Stimulated activated CD8-positive, alpha-beta memory T cell treated with anti-CD3 and anti-CD28 coated beads, Interleukin-4, amount 100 ng/mL, for 24 hours (primary cell): ENCODE data around the gene ZC3H12A.
A peak's percentile ranks its signal among the peaks of the same experiment; 100 is the strongest.

Experiments
- DNase-seq: peaks from one replicate; pipeline ENCODE4 v3.0.0-alpha.2; 2020; ENCODE audit warnings: low read depth

ZC3H12A gene

DNA sequence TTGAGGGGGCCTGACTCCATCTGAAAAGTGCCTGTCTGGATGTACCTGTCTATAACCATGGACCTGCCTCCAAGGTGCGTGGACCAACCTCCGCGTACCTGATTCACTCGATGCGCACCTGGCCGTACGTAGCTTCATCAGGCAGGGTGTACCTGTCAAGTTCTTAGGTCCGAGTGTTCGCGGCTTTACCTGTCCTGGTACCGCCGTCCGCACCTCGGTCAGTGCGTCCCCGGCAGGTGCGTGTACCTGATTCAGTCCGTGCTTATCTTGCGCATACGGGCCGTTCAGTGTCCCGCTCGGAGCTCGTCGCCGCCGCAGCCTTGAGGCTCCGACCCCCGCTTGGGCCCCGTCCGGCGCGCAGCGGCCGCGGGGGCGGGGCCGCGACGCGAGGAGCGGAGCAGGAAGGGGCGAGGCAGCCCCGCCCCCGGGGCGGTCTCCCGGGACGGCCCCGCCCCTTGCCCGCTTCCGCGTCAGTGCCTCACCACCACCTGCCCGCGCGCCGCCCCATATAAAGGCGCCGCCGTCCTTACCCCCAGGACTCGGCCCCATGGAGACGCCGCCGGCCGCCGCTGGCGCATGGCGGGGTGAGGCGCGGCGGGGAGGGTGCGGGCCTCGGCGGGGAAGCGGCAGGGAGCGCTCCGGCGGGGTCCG is at the start of gene ZC3H12A:
Gene ZC3H12A, plus strand, starts transcription at position 535 of the 651 bp plus-strand sequence. CDS start 917 bp downstream, outside the sequence.
- peak; percentile 87 for DNase-seq

DNA sequence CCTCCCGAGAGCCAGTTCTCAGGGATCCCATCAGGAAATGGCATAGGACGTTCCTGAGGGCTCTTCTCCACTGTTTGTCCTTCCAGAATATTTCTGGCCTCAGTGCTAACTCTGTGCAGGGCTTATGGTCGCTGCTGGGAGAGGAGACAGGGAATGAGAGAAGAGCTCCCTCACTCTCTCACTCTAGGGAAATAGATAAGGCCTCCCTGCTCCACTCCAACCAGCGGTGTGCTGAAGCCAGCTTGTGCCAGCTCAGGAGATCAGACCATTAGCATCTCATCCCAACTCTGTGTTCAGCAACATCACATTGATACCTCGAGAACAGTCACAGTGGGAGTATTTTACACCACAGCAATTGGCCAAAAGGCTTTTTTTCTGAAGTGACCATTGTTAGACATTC is 49.2 kb upstream of the ZC3H12A start:
- no peak for DNase-seq

- no peak for DNase-seq
These were observed 45.4 kb upstream of the ZC3H12A start for GRCh38 chr1:37429029-37429428.

- DNase-seq = no peak
These were observed 44.0 kb upstream of the ZC3H12A start for GRCh38 chr1:37430103-37430985.

GRCh38 chr1:37432716-37433115 is 41.7 kb upstream of the ZC3H12A start:
- DNase-seq = no peak

DNA sequence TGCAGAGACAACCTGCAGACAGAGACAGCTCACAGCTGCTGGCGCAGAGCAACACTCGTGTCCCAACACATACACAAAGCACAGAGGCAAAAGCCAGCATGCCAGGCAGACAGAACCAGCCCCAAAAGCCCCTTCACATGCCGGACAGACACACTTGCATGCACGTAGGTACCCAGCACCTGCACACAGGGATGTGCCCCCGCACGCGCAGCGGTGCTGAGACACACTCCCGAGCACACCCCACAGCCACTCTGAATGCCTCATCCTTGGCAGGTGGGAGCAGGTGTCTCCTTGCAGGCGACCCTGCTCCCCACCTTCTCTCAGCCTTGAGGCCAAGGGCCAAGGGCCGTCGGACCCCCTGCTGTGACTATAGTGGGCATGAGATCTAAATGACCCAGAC is 41.2 kb upstream of the ZC3H12A start:
- DNase-seq = no peak

DNA sequence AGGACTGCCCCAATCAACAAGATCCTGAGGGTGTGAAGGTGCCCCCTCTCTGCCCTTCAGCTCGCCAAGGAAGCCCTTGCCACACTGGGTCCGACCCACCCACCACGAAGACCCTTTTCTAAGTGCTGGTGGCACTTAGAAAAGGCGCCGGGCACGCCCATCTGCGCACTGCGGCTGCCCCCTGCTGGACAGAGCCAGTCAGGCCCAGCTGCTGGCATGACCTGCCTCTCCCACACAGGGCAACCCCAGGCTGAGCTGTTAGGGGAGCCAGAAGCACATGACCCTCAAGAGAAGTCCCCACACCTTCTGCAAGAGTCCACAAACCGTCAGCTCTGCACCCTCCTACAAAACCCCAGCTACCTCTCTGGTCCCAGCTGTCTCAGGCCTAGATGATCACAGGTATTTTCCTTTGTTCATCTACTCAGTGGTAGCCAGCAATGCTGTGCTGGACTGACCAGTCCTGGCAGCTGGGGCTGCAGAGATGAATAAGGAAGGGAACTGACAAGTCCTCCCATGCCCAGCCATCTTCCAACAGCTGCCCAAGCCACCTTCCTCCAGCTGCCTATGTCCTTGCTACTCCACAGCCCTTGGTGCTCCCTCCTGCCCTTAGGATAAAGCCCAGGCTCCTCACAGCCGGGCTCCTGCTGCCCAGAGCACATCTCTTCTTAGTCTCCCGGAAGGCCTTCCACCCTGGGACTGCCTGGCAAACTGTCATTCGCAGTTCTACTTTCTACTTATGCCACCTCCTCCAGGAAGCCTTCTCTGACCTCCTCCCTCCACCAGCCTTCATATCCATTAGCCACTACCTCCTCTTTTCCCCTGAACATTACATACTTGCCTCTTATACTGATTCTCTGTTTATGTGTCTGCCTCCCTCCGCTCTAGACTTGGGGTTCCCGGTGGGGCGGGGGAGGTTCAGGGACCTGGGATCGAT is 39.8 kb upstream of the ZC3H12A start:
- peak; percentile 62 for DNase-seq

DNA sequence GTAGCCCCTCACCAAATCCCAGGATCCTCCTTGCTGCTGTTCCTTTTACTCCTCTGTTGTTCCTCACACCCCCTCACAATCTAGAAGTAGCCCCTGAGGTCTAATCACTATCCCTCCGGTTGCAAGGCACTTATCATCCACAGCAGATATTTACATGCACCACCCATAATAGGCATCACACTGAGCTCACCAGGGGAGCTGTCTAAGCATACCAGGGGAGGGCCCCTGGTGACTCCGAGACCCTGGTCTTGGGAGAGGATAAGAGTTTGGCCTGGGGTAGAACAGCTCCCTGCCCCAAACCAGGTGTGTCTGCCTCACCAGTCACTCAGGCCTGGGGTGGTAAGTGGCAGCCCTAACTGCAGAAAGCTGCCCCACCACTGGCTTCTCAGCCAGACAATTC is 37.3 kb upstream of the ZC3H12A start:
- DNase-seq = no peak

- DNase-seq = no peak
These were observed 36.1 kb upstream of the ZC3H12A start for GRCh38 chr1:37438037-37438868.

GRCh38 chr1:37438869-37439343 is 35.5 kb upstream of the ZC3H12A start:
- DNase-seq = no peak

GRCh38 chr1:37439349-37439995 is 34.9 kb upstream of the ZC3H12A start:
- DNase-seq = no peak

GRCh38 chr1:37441490-37441889 is 32.9 kb upstream of the ZC3H12A start:
- DNase-seq = no peak

DNA sequence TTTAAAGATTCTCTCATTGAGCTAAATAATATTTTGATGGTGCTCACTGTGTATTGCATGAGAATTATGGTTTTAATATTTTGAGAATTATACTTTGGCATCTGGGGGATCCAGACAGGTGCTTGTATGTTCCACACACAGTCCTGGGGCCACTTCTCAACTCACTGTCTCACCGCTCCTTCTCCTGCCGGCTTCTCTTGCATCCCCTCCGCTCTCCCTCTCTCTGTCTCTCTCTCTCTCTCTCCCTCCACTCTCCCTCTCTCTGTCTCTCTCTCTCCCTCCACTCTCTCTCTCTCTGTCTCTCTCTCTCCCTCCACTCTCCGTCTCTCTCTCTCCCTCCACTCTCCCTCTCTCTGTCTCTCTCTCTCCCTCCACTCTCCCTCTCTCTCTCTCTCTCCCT is 32.2 kb upstream of the ZC3H12A start:
- DNase-seq = no peak

DNA sequence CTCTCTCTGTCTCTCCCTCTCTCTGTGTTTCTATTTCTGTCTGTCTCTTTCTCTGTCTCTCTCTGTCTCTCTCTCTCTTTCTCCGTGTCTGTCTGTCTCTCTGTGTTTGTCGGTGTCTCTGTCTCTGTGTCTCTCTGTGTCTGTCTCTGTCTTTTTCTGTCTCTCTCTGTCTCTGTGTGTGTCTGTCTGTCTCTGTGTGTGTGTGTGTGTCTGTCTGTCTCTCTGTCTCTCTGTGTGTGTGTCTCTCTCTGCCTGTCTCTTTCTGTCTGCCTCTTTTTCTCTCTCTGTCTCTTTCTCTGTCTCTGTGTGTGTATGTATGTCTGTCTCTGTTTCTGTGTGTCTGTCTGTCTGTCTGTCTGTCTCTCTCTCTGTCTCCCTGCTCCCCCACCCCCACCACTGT is 31.7 kb upstream of the ZC3H12A start:
- DNase-seq = no peak

DNA sequence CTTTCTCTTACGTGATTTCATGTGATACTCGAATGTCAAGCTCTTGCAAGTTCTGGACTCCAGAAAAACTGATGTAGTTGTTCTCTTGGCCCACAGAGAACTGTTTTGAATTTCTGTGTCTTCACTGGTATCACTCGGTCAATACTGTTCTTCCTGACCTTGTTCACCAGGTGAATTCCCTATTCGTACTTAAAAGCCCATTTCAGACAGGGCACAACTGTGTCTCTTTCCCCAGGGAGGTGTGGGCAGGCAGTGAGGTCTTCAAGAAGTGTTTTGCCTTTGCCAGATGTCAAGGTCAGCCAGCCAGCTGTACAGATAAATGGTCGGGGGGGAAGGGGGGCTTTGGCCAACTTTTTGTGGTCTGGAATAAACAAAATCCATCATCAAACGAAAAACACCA is 27.5 kb upstream of the ZC3H12A start:
- DNase-seq = no peak

- DNase-seq = no peak
These were observed 26.2 kb upstream of the ZC3H12A start for GRCh38 chr1:37448185-37448584.

DNA sequence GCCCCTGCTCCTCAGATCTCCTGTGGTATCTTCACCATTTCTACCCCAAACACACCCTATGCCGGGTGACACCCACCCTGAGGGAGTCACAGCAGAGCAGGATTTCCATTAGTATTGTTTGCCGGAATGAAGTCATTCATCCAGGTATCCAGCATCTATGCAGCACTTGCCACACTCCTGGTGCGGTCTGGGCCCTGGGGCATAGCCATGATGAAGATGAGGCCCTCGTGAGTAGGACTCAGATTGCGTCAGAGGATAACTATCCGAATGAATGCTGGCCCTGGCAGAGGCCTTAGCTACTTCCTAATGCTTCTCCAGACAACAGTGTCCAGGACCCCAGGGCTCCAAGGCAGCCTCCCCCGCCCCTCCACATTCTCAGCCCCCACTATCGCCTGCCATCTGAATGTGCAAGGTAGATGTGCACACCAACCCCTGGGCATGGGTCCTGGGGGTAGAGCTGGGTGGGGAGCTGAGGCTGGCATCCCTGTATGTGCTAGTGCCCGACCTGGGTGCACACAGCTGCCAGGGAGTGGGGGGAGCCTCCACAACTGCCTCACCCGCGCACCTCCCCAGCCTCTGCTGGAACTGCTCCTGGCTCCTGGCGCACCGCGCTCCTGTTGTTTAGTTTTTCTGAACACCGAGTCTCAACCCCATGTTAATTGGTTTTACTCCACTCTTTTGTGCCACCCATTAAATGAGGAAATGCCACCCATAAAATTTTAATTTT is 25.5 kb upstream of the ZC3H12A start:
- DNase-seq = no peak

GRCh38 chr1:37449936-37450335 is 24.4 kb upstream of the ZC3H12A start:
- DNase-seq = no peak

DNA sequence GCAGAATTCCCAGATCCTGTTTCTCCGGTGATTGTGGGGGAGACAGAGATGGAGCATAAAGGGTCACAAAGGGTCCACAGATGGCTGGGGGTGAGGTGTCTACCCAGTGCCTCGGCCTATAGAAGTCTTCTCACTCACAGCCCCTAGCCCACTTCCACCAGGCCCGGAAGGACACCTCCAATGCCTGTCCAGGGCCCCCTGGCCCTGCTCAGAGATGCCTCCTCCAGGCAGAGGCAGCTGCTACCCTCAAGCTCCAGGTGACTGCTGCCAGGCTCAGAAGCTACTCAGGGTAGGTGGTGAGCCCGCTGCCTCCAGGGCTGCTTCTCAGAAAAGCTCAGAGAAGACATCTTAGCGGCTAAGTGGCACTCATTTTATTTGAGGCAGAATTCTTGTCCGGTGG is 22.0 kb upstream of the ZC3H12A start:
- DNase-seq = no peak

DNA sequence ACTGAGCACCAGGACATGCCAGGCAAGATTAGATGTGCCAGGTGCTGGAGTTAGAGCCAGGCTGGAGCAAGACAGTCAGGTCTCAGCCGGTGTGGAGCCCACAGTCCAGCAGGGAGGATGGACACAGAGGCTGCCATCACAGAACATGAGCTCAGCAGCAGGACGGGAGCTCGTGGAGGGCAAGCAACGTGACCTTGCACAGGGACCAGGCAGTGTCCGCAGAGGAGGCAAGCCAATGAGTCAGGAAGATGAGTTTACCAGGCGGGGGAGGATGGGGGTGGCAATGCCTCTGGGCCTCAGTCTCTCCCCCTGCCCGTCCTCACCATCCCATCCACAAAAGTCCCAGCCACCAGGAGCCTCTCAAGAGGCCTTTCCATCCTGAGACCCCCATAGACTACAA is 20.7 kb upstream of the ZC3H12A start:
- no peak for DNase-seq
